ENCODE measurements around the gene HIBADH. TPM values are rescaled to one million over a fixed set of nuclear protein-coding genes. Genes with fewer than 3 reads are reported as not detected.

HIBADH gene
- total and polyA plus RNA-seq, 9 of the 15 experiments (the other 6 are each of a cell fraction or from before 2014, with no cell fraction given): 10.7 to 67.8 (median 36.9) TPM

DNA sequence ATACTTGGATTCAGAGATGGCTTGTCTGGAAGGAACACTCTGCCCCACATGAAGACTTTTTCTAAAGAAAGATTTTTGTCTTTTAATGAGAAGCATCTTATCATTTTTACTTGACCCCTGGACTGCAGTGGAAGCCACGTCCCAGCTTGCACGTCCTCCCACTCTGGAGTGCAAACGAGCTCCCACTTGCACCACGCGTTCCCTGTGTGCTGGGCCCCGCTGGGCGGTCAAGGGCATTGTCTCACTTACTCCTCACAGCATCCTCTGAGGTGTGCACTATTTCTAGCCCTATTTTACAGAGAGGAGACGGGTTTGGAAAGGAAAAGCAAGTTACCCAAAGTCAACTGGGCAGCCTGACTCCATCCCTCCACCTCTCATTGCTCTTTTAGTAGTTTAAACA is 175.2 kb downstream of the HIBADH start:
- Histone ChIP-seq H3K4me3 (no peak overlapping the region), H3K9ac (ENCODE audit: insufficient read depth in 1 of 2, low read depth in 2 of 2, low read length in 2 of 2) (no peak overlapping the region), H2AFZ (ENCODE audit: low read depth, low read length) (no peak overlapping the region), H4K20me1 (replicated peaks; ENCODE audit: control insufficient read depth, insufficient read depth, low read length) (no peaks in the 10 kb centered on the region), H3K4me2 (ENCODE audit: insufficient read depth, low read length) (no peak overlapping the region), H3K9me3 (replicated peaks; ENCODE audit: control insufficient read depth, insufficient read depth, low read depth, low read length) (no peaks in the 10 kb centered on the region), H3K79me2 (ENCODE audit: control insufficient read depth, insufficient read depth, low read length) (no peaks in the 10 kb centered on the region), H3K27ac (ENCODE audit: extremely low read depth, low read depth, low read length) (no peak overlapping the region), H3K36me3 (ENCODE audit: control insufficient read depth, insufficient read depth, low read length) (no peaks in the 10 kb centered on the region), H3K9me1 (ENCODE audit: control insufficient read depth, insufficient read depth, low read length) (no peaks in the 10 kb centered on the region), H3K27me3 (ENCODE audit: control insufficient read depth in 2 of 2, insufficient read depth in 2 of 2, low read length in 2 of 2) (peaks cover 10 to 27% of the 10 kb centered on the region in 2 experiments; a peak in 3 of 5 replicates), H3K4me1 (replicated peaks in 1 of 2; ENCODE audit: control insufficient read depth in 2 of 2, insufficient read depth in 2 of 2, low read length in 2 of 2) (peaks cover 0 to 3% of the 10 kb centered on the region in 2 experiments; a peak in 1 of 5 replicates)
- no peak for FAIRE-seq
- TF ChIP-seq, protein P1, sequence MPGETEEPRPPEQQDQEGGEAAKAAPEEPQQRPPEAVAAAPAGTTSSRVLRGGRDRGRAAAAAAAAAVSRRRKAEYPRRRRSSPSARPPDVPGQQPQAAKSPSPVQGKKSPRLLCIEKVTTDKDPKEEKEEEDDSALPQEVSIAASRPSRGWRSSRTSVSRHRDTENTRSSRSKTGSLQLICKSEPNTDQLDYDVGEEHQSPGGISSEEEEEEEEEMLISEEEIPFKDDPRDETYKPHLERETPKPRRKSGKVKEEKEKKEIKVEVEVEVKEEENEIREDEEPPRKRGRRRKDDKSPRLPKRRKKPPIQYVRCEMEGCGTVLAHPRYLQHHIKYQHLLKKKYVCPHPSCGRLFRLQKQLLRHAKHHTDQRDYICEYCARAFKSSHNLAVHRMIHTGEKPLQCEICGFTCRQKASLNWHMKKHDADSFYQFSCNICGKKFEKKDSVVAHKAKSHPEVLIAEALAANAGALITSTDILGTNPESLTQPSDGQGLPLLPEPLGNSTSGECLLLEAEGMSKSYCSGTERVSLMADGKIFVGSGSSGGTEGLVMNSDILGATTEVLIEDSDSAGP (CRISPR knock-in tag; IDR thresholded peaks at IDR 0.05): no peak
- TF ChIP-seq ZNF384 (IDR thresholded peaks at IDR 0.05; ENCODE audit: low read depth, low read length) (no peak), ZKSCAN8 (CRISPR knock-in tag; IDR thresholded peaks at IDR 0.05) (no peak), ZZZ3 (IDR thresholded peaks at IDR 0.05) (no peak), FOXM1 (IDR thresholded peaks at IDR 0.05; ENCODE audit: low read depth) (no peak), FOXM1 (CRISPR knock-in tag; IDR thresholded peaks at IDR 0.05; ENCODE audit: low read depth) (no peak), CREB1 (IDR thresholded peaks at IDR 0.05) (no peak), CREB1 (CRISPR knock-in tag; IDR thresholded peaks at IDR 0.05) (no peak)
- TF ChIP-seq, protein P2, sequence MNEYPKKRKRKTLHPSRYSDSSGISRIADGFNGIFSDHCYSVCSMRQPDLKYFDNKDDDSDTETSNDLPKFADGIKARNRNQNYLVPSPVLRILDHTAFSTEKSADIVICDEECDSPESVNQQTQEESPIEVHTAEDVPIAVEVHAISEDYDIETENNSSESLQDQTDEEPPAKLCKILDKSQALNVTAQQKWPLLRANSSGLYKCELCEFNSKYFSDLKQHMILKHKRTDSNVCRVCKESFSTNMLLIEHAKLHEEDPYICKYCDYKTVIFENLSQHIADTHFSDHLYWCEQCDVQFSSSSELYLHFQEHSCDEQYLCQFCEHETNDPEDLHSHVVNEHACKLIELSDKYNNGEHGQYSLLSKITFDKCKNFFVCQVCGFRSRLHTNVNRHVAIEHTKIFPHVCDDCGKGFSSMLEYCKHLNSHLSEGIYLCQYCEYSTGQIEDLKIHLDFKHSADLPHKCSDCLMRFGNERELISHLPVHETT (CRISPR knock-in tag; conservative IDR thresholded peaks at IDR 0.05 in 1 of 2, IDR thresholded peaks at IDR 0.05 in 1 of 2): no peak
- TF ChIP-seq, protein P3, sequence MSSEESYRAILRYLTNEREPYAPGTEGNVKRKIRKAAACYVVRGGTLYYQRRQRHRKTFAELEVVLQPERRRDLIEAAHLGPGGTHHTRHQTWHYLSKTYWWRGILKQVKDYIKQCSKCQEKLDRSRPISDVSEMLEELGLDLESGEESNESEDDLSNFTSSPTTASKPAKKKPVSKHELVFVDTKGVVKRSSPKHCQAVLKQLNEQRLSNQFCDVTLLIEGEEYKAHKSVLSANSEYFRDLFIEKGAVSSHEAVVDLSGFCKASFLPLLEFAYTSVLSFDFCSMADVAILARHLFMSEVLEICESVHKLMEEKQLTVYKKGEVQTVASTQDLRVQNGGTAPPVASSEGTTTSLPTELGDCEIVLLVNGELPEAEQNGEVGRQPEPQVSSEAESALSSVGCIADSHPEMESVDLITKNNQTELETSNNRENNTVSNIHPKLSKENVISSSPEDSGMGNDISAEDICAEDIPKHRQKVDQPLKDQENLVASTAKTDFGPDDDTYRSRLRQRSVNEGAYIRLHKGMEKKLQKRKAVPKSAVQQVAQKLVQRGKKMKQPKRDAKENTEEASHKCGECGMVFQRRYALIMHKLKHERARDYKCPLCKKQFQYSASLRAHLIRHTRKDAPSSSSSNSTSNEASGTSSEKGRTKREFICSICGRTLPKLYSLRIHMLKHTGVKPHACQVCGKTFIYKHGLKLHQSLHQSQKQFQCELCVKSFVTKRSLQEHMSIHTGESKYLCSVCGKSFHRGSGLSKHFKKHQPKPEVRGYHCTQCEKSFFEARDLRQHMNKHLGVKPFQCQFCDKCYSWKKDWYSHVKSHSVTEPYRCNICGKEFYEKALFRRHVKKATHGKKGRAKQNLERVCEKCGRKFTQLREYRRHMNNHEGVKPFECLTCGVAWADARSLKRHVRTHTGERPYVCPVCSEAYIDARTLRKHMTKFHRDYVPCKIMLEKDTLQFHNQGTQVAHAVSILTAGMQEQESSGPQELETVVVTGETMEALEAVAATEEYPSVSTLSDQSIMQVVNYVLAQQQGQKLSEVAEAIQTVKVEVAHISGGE (CRISPR knock-in tag; IDR thresholded peaks at IDR 0.05): no peak
- TF ChIP-seq, protein P4, sequence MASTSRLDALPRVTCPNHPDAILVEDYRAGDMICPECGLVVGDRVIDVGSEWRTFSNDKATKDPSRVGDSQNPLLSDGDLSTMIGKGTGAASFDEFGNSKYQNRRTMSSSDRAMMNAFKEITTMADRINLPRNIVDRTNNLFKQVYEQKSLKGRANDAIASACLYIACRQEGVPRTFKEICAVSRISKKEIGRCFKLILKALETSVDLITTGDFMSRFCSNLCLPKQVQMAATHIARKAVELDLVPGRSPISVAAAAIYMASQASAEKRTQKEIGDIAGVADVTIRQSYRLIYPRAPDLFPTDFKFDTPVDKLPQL (IDR thresholded peaks at IDR 0.05; ENCODE audit: extremely low read depth, insufficient read length): no peak
- TF ChIP-seq, protein P5, sequence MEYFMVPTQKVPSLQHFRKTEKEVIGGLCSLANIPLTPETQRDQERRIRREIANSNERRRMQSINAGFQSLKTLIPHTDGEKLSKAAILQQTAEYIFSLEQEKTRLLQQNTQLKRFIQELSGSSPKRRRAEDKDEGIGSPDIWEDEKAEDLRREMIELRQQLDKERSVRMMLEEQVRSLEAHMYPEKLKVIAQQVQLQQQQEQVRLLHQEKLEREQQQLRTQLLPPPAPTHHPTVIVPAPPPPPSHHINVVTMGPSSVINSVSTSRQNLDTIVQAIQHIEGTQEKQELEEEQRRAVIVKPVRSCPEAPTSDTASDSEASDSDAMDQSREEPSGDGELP (CRISPR knock-in tag; IDR thresholded peaks at IDR 0.05; ENCODE audit: borderline replicate concordance): no peak
- no peak for DNase-seq (ENCODE audit: extremely low read depth in 1 of 4, low spot score in 3 of 4)
- BruUV-seq (replicated peaks): no TSS peak
- no peak for ATAC-seq
- ChIA-PET POLR2A (no interaction called here), CTCF (ENCODE audit: low intra/inter-chr PET ratio) (no interaction called here)
- in situ Hi-C loops (cut with MboI): no loop called here
- intact Hi-C loops (cut with micrococcal nuclease): no loop called here
- under 1% methylated on average over 8 of the region's 8 CpGs for WGBS (ENCODE audit: insufficient coverage, low coverage, missing lambda C conversion rate)
